GM21381 (cell line): ENCODE results near the gene P4HA1.

Experiments used
- ATAC-seq: cut with Tn5 transposase; IDR thresholded peaks from one replicate; pipeline ENCODE4 v1.9.1; 2021; ENCODE audit warnings: mild to moderate bottlenecking, moderate library complexity; ENCODE audit not compliant: unreplicated experiment

Gene P4HA1

DNA sequence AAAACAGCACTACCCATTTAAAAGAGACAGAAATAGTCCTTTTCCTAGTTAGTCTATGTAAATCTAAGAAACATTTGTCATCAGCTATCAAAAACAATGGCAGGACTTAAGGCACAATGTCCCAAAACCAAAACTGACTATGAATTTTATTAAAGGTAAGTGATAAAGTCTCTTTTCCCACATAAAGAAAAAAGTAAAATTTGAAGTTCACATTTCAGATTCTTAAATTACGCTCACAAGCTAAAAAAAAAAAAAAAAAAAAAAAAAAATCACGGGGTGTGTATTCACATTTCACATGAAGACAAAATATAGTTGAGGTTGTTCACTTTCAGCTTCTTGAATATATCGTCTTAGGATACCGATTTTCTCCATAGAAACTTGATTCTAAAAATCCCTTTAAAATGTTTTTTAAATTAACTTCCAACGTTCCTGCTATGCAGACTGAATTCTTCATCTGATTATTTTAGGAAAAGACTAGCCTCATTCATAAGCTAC is 1.6 kb downstream of the P4HA1 start:
- ATAC-seq = no peak

DNA sequence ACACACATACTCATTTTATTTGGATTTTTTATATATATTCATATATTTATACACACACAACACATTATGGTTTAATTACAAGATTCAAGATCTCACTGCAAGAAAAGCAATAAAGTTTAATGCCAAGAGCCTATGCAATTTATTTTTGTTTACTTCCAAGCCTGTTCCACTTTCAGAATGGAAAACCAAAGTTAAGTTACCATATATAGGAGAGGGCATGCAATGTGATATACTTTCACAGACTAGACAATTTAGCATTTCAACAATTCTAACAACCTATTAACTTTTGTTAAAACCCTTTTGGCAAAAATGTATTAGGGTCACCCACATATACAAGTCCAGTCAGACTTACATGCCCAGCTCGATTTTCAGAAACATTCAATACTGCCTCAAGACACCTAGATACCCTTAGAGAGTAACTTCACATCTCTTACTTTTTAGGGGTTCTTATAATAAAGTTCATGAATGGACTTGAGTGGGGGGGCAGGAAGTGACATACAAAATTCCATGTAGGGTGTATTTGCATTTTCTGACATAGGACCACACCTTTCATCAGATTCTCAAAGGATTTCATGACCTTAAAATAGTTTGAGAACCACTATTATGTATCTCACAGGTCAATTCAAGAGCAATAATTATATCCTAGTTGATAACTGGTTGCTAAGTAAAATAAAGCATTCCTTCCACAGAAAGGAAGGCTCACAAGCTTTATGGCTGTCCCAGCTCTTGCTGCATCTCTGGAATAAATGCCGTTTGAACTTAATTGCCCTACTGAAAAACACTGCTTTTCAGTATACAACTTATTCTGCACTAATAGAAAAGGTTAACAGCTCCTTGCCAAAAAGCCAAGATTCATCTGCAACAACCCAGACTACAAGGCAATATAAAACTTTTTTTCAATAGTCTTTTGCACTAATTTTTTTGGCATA is 2.5 kb downstream of the P4HA1 start:
- ATAC-seq = no peak

DNA sequence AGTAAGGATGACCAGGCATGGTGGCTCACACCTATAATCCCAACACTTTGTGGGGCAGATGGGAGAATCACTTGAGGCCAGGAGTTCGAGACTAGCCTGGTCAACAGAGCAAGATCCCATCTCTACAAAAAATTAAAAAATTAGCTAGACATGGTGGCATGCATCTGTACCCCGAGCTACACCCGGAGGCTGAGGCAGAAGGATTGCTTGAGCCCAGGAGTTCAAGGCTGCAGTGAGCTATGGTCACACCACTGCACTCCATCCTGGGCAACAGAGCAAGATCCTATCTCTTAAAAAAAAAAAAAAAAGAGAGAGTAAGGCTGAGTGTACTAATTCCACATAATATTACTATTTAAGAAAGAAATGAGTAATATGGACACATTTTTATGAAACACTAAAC is 3.8 kb downstream of the P4HA1 start:
- ATAC-seq = no peak

DNA sequence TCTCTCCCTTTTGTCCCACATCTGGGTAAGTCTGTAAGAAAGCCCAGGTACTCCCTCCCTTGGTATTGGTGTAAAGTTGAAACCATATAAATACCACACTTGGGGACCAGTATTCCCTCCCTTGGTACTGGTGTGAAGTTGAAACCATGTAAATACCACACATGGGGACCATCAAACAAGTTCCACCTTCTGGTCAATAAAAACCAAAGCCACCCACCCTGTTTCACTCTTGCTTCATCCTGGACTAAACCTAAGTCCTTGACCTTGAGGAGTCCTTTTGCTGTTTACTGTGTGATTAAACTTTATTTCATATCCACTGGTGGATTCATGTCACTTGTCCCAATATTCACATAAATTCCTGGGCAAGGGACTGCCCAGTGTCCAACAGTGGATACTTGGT is 8.4 kb downstream of the P4HA1 start:
- peak; percentile 59 for ATAC-seq

DNA sequence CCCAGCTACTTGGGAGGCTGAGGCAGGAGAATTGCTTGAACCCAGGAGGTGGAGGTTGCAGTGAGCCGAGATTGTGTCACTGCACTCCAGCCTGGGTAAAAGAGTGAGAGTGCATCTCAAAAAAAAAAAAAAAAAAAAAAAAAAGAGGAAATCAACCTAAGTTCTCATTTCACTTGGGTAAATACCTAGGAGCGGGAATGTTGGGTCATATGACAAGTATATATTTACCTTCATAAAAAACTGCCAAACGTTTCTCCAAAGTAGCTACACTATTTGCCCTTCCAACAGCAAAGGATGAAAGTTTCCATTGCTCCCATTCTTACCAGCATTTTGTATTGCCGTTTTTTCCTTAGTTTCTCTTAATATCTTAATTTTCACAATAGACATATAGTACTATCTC is 9.8 kb downstream of the P4HA1 start:
- ATAC-seq = no peak

DNA sequence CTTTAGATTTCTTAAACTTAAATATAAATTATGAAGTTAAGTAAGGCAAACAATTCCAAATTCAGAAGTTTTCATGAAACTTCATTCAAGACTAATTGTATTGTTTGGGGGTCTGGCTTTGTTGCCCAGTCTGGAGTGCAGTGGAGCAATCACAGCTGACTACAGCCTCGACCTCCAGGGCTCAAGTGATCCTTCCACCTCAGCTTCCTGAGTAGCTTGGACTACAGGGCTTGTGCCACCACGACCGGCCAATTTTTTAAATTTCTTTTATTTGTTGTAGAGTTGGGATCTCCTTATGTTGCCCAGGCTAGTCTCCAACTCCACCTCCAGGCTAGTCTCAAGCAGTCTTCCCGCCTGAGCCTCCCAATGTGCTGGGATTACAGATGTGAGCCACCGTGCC is 12.5 kb downstream of the P4HA1 start:
- ATAC-seq = no peak

DNA sequence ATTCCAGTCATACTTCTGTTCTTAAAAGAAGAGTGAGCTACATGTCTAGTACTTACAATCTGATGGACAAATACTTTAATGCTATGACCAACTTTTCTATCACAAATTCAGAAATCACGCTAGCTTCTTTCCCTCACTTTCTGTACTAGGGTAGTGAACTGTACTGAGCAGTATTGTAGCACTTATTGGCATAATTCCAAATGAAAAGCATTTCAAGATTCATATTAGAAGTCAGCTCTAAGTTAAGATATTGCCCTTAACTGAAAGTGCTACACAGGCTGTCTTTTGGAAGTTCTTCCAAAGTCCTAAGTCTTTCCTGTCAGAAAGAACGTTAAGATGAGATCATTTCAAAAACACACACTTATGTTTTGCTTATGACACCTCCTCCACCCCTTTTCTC is 13.4 kb downstream of the P4HA1 start:
- ATAC-seq = no peak

DNA sequence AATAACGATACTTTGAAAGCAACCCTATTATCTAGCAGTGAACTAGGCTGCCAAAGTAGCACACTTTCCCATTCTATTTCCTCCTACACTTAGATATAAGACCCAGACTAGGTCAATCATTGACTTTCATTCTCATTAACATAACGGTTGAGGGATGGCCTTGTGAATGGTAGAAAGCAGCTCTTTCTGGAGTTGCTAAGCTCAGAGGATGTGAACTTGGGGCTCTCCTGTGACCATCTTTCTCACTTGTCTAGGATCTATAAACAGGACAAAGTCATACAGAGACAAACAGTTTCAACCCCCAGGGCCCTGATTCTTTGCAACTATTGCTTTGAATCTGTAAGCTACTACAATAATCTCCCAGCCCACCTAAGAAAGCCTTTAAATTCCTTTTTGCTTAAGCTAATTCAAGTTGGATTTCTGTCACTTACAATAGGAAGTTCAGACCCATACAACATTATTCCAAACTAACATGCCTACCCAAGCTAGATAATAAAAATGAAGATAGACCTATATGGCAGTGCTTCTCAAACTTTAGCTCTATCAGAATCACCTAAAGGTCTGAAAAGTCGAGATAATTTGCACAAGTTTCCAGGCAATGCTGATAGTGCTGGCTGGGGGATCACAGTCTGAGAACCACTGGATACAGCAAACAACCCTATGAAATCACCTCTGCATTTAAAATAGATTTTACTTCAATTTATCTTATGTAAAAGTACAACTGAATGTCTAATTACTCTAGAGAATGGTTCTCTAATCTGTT is 16.7 kb downstream of the P4HA1 start:
- peak; percentile 73 for ATAC-seq

DNA sequence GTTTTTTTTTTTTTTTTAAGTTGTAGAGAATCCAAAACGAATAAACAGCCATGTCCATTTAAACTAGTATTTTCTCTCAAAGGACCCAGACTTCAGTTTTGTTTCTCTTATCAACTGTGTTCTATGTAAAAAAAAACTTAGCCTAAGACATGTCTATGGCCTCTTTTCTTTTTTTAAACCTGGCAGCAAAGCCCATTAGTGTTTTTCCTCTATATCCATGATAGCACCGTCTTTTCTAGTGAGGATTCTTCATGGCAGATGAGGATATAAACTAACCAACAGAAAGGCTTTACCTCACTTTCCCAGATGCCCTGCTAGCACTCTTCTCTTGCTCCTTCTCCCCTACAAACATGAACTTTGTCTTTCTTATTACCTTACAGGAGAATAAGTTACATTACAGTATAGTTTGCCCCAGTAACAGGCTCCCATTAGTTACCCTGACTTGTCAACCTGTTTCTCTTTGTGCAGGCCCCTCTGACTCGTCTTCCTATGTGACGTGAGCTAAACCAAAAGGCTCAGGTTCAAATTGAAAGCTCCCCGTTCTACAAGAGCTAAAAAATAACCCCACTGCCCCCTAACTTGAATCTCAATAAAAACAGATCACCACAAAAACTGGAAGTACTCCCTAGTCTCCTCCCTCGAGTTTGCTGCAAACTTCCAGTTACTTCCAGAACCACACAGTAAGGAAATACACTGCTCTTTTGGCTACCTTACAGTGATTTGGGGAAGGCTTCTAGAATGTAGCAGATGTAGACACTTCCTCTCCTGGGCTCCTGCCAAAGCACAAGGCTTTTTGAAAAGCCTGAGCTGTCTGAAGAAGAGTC is 20.1 kb downstream of the P4HA1 start:
- peak; percentile 39 for ATAC-seq

DNA sequence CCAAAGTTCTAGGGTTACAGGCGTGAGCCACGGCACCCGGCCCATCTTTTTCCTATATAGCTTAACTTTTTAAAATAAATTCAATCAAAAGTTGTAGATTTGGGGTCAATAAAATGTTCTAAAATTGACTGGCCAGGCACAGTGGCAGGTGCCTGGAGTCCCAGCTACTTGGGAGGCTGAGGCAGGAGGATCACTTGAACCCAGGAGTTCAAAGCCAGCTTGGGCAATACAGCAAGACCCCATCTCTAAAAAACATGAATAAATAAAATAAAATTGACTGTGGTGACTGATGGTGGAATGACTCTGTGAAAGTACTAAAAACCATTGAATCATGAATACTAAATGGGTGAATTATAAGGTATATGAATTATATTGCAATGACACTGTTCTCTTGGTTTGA is 20.8 kb downstream of the P4HA1 start:
- ATAC-seq = no peak

DNA sequence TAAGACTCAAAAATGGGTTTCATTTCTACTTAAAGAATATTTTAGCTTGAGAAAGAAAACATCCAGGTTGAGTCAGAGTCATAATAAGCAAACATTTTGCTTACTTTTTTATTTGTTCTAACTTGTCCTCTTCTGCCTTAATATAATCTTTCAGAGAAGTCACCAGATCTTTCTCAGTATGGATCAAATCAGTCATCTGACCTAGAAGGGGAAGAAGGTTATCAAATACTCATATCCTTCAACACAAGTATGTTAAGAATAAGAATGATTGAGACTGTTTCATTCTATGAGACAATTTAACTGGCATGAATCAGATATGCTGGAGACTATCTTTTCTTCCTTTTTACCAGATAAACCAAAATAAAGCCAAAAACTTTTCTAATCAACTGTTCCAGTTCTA is 23.0 kb downstream of the P4HA1 start:
- no peak for ATAC-seq

DNA sequence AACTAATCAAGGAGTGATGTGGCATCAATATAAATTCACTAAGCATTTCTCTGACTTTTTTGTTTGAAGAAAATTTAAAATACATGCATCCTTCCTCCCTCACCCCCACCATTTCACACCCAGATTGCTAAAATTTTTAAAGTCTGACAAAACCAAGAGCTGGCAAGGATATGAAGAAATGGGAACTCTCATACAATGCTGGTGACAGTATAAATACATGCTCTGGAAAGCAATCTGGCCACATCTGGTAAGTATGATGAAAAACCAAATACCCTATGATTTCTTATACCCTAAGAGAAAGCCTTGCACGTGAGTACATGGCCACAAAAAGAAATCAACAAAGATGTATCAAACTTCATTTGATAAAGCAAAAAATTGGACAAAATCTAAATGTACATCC is 31.2 kb downstream of the P4HA1 start:
- no peak for ATAC-seq

DNA sequence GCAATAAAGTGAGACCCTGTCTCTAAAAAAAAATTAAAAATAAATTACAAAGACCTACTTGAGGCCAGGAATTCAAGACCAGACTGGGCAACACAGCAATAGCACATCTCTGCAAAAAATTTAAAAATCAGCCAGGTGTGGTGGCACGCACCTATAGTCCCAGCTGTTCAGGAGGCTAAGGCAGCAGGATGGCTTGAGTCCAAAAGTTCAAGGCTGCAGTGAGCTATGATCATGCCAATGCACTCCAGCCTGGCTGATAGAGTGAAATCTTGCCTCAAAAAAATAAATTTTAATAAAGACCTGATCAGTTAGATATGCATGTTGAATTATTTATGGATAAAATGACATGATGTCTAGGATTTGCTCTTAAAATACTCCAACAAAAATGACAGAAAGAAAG is 34.9 kb downstream of the P4HA1 start:
- ATAC-seq = no peak

DNA sequence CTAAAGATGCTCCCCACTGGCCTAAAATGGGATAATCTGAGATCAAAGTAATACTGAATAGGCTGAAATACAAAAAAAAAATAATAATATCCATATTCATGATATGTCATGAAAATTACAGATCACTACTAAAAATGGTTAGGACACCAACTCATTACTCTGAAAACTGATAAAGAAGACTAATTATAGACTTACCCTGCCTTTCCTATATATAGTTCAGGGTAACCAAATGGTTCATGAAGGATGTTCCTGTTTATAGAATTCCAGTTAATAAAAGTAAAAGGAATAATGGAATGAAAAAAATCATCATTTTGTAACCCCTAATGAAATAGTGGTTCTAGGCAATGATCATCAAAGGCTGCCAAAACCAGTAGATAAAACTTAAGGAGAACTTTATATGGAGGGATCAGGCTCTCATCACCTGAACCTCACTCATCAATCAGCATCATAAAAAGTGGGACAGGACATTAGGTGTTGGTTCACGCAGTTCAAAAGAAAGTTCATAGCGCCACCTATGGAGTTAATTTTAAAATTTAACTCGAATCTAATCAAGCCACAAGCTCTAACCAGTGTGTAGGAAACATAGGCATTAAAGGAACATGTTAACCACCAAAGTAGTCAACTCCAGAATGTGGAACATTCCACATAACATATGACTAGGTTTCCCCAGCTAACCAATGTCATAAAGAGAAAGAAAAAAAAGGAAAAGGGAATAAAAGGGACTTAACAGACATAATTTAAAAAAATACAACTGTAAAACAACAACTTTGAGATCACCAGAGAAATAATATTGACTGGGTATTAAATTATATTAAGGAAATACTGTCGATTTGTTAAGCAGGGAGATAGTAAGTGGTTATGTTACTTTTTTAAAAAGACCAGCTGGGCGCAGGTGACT is 35.7 kb downstream of the P4HA1 start:
- no peak for ATAC-seq

DNA sequence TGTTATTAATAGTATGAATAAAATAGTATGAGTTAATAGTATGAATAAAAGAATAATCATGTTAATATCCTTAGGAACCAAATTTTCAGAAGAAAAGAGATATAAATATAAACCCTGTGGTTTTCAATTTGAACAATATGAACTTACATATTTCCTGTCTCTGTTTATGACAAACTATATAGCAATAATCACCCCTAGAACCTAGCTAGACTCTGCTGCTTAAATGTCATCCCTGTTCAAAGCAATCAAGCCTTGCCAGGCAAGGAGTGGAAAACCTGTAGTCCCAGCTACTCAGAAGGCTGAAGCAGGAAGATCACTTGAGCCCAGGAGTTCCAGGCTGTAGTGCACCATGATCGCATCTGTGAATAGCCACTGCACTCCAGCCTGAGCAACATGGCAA is 36.5 kb downstream of the P4HA1 start:
- no peak for ATAC-seq

DNA sequence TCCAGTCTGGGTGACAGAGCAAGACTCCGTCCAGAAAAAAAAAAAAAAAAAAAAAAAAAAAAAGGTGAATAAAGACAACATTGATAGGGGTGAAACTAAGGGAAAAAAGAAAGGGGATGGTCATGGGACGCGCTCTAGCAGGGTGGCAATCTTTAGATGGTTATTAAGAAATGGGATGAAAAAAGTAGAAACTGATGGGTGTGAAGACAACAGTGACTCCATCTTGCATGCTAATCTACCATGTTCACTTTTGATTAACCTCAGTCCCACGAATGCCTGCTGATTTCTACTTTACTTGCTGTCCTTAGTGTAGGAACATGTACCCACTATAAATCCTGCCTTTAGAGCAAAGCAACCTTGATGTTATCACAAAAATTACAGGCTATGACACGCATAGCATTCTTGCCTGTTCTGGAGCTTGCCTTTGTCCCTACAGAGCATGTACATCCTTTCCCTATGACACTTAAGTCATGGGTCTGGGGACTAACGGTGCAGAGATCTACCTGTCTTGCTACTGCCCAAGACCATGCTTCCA is 38.5 kb downstream of the P4HA1 start:
- no peak for ATAC-seq

DNA sequence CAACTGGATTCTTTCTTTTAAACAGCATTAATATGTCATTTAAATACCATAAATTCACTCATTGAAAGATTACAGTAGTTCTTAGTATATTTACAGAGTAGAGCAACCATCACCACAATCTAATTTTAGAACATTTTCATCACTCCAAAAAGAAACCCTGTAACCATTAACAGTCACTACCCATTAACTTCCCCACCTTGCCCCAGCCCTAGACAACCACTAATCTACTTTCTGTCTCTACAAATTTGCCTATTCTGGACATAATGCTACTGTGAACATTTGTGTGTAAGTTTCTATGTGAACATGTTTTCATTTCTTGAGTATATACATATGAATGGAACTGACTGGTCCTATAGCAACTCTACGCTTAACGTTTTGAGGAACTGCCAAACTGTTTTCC is 42.4 kb downstream of the P4HA1 start:
- peak; percentile 91 for ATAC-seq

DNA sequence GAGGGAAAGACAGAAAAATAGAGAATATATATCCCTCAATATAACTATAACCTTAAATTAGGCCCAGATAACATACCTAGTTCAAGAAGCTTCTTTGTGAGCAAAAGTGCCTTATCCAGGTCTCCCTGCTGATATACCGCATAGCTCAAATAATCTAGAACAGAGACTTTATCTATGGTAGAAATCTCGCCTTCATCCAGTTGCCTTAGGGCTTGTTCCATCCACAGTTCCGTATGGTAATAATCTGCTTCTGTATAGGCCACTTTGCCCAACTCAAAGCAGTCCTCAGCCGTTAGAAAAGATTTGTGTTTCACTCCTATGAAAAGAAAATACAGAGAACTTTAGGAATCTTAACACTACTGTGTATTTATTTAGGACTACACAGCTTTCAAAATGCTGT is 43.4 kb downstream of the P4HA1 start:
- ATAC-seq = no peak

DNA sequence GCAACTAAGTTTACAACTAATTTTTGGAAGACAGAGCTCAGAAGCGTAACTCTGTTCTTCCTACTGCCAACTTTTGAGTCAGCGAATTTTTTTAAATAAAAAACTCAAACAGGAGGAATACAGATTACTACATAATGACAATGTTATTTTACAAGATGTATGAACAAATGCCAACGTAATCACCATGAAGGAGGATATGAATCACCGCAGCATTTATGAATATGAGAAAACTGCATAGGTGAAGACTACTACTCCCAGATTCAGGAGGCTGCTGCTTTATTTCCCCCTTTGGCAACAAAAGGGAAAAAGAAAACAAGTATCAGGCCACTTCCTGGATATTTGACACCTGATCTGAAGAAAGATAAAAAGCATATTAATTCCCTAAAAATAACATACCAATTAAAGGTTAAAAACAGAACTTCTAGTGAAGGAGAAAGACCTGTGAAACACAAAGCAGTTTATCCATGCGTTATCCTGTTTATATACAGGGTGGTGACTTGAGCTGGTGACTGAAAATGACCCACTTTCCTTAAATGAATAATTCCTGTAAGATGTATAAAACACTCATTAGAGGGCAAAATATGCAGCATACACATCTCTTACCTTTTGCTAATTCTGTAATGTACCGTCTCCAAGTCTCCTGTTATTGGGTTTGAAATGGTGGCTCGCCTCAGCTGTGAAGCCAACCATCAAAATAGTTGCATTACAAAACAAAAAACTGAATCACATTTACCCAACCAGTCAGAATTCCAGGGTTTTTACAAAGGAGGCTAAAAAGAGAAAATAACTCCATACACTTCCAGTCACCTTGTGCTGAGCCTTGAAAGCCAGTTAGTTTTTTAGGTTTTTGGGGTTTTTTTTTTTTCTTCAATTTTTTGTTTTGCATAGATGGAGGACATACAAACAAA is 52.0 kb downstream of the P4HA1 start:
- no peak for ATAC-seq
